Panc1 (cell line): Measurements from ENCODE around the gene COQ8A. TPM values are rescaled to one million over a fixed set of nuclear protein-coding genes. Genes with fewer than 3 reads are reported as not detected.

Experiments
- ATAC-seq: fragments of 200-7000 bp; cut with Tn5 transposase; 2 replicates; pipeline ENCODE4 v1.9.1; 2020; ENCODE audit warnings: mild to moderate bottlenecking, moderate library complexity
- BruUV-seq: library from RNA; stranded (reverse); fragments of 400-500 nt; replicated peaks from 2 replicates; lab custom pipeline; 2021; lab: Mats Ljungman, UMichigan
- CTCF ChIA-PET: fragments of 300-600 bp; sonication (Branson Sonifier 250); formaldehyde crosslinking; loops from one replicate; lab custom pipeline; 2022; ENCODE audit warnings: antibody characterized with exemption; lab: Charles Lee
- POLR2A ChIA-PET: fragments of 300-600 bp; sonication (Branson Sonifier 250); formaldehyde crosslinking; loops from one replicate; lab custom pipeline; 2022; ENCODE audit warnings: antibody characterized with exemption; lab: Charles Lee
- DNase-seq: peaks from one replicate; pipeline ENCODE4 v3.0.0-alpha.2; 2010; ENCODE audit warnings: low read depth, low spot score
- H3K27ac ChIP-seq: 2 replicates; pipeline ENCODE4 v1.5.1; 2011; ENCODE audit warnings: mild to moderate bottlenecking, low read length, inconsistent platforms
- H3K27me3 ChIP-seq: fragments of 200-500 bp; sonication (Bioruptor generic); 2 replicates; pipeline ENCODE4 v1.6.0; 2014; ENCODE audit warnings: low read length, inconsistent platforms; ENCODE audit not compliant: control insufficient read depth, insufficient read depth
- H3K36me3 ChIP-seq: fragments of 200-500 bp; sonication (Bioruptor generic); 2 replicates; pipeline ENCODE4 v1.5.1; 2014; ENCODE audit warnings: inconsistent platforms, mild to moderate bottlenecking, low read length, moderate library complexity; ENCODE audit not compliant: control insufficient read depth, insufficient read depth
- H3K4me1 ChIP-seq: 2 replicates; pipeline ENCODE4 v1.5.1; 2011; ENCODE audit warnings: inconsistent platforms, mild to moderate bottlenecking, low read length, moderate library complexity; ENCODE audit not compliant: control insufficient read depth, insufficient read depth
- H3K4me3 ChIP-seq, 2 experiments: 2 replicates each; pipeline ENCODE4 v1.5.1; 2011 to 2012; ENCODE audit warnings: low read depth in 2 of 2, low read length in 2 of 2, mild to moderate bottlenecking in 2 of 2, inconsistent platforms in 1 of 2, moderate library complexity in 1 of 2
- H3K9me3 ChIP-seq: fragments of 200-500 bp; sonication (Bioruptor generic); 2 replicates; pipeline ENCODE4 v1.5.1; 2014; ENCODE audit warnings: low read depth, mild to moderate bottlenecking, inconsistent platforms, low read length, moderate library complexity; ENCODE audit not compliant: control insufficient read depth, insufficient read depth
- POLR2AphosphoS5 ChIP-seq: IDR thresholded peaks from 2 replicates; pipeline ENCODE4 v1.6.1; 2012; ENCODE audit warnings: mild to moderate bottlenecking, low read depth, low read length, moderate library complexity
- REST ChIP-seq, 2 experiments: IDR thresholded peaks; 2 replicates each; pipeline ENCODE4 v1.6.1; 2011 to 2012; ENCODE audit warnings: low read depth in 2 of 2, control low read depth in 1 of 2, low read length in 1 of 2, mild to moderate bottlenecking in 1 of 2, moderate library complexity in 1 of 2; ENCODE audit not compliant: insufficient read depth in 1 of 2
- SIN3A ChIP-seq: IDR thresholded peaks from 2 replicates; pipeline ENCODE4 v1.6.1; 2012; ENCODE audit warnings: low read depth, mild to moderate bottlenecking, low read length, moderate library complexity, borderline replicate concordance; ENCODE audit not compliant: insufficient read depth
- TCF7L2 ChIP-seq: IDR thresholded peaks from 2 replicates; pipeline ENCODE4 v1.6.1; 2011; ENCODE audit warnings: mild to moderate bottlenecking, low read depth, low read length, inconsistent platforms
- in situ Hi-C: cut with HindIII; loops from 2 replicates; pipeline ENCODE4 v1.10.0; 2016; ENCODE audit warnings: low sequenced_read_pairs, low pct_unique_long_range_greater_than_20kb
- intact Hi-C: fragments of 100-400 bp; cut with micrococcal nuclease; formaldehyde crosslinking; loops from one replicate; pipeline ENCODE4 v1.10.0; 2022; ENCODE audit not compliant: unreplicated experiment
- total RNA-seq: library from RNA; stranded (reverse); gene quantifications from one replicate; pipeline ENCODE4 v1.2.1, GENCODE V29; 2021; ENCODE audit not compliant: unreplicated experiment
- TF ChIP-seq, protein P1 (sequence below): fragments of 450-650 bp; IDR thresholded peaks from 2 replicates; pipeline ENCODE4 v1.5.1; 2017; ENCODE audit warnings: mild to moderate bottlenecking

Gene COQ8A
- total RNA-seq, 1 experiment from 2014 or later, result 15.1 TPM

- Histone ChIP-seq H3K27me3 (no peaks in the 10 kb centered on the region), H3K4me3 (no peak overlapping the region), H3K9me3 (no peaks in the 10 kb centered on the region; the same call in 1 of the 2 replicates), H3K27ac (no peak overlapping the region), H3K4me1 (no peaks in the 10 kb centered on the region), H3K36me3 (no peaks in the 10 kb centered on the region)
- intact Hi-C loops (no loop called here), in situ Hi-C loops (no loop called here)
- ATAC-seq, result no peak
- TF ChIP-seq REST (IDR thresholded peaks at IDR 0.05; ENCODE audit: insufficient read depth in 1 of 2, low read depth in 2 of 2, low read length in 1 of 2) (no peak), TCF7L2 (no peak), POLR2AphosphoS5 (no peak), SIN3A (no peak)
- TF ChIP-seq, protein P1, sequence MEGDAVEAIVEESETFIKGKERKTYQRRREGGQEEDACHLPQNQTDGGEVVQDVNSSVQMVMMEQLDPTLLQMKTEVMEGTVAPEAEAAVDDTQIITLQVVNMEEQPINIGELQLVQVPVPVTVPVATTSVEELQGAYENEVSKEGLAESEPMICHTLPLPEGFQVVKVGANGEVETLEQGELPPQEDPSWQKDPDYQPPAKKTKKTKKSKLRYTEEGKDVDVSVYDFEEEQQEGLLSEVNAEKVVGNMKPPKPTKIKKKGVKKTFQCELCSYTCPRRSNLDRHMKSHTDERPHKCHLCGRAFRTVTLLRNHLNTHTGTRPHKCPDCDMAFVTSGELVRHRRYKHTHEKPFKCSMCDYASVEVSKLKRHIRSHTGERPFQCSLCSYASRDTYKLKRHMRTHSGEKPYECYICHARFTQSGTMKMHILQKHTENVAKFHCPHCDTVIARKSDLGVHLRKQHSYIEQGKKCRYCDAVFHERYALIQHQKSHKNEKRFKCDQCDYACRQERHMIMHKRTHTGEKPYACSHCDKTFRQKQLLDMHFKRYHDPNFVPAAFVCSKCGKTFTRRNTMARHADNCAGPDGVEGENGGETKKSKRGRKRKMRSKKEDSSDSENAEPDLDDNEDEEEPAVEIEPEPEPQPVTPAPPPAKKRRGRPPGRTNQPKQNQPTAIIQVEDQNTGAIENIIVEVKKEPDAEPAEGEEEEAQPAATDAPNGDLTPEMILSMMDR, result no peak
- BruUV-seq, result no TSS peak
- no peak for DNase-seq
- CTCF ChIA-PET, result no interaction called here
- POLR2A ChIA-PET, result no interaction called here
Measured at GRCh38 chr1:226960256-226960655, 20.2 kb downstream of the COQ8A start.

DNA sequence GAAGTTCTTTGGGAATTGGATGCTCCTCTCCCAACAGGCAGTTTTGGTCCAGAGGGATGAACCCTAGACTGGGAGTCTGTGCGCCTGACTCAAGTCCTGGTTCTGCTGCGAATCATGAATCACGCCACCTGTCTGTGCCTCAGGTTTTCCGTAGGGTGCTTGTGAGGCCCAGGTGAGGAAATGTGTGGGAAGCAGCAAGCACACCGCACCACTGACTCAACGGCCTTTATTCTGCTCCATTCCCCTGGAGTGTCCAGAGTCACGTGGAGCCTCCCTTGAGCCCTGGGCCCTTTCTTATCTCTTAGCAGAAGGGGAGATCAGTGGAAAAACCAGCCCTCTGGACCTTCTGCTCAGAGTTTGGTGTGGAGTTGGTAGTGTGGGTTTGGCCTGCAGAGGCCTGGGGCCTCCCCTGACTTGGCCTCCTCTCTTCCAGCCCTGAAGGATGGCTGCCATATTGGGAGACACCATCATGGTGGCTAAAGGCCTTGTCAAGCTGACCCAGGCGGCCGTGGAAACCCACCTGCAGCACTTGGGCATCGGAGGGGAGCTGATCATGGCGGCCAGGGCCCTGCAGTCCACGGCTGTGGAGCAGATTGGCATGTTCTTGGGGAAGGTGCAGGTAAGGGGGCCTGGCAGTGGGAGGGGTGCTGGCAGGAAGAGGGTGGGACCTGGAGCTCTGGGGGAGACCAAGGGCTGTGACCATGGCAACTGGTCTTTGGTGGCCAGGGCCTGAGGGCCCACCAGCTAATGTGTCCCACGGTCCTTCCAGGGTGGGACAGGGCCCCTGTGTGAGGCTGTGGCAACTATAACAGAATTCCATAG lies 21.1 kb downstream of the COQ8A start:
- intact Hi-C loops, result no loop called here
- ATAC-seq (no peak), DNase-seq (no peak)
- Histone ChIP-seq H3K9me3 (no peaks in the 10 kb centered on the region; the same call in 1 of the 2 replicates), H3K27me3 (no peaks in the 10 kb centered on the region), H3K36me3 (no peaks in the 10 kb centered on the region), H3K27ac (no peak overlapping the region), H3K4me3 (no peak overlapping the region), H3K4me1 (no peaks in the 10 kb centered on the region)
- in situ Hi-C loops, result no loop called here
- TF ChIP-seq POLR2AphosphoS5 (no peak), REST (IDR thresholded peaks at IDR 0.05; ENCODE audit: insufficient read depth in 1 of 2, low read depth in 2 of 2, low read length in 1 of 2) (no peak), SIN3A (no peak), TCF7L2 (no peak)
- TF ChIP-seq, protein P1, result no peak
- POLR2A ChIA-PET, result interaction anchor here (0.7 kb wide), 1 partner anchor 10 kb away, joined by 3 read pairs; no protein-coding TSS in a partner anchor
- no TSS peak for BruUV-seq
- CTCF ChIA-PET, result no interaction called here
